Mucosa of descending colon (tissue), 3 donors: ENCODE data around the gene PTPRN2. TPM values are rescaled to one million over a fixed set of nuclear protein-coding genes. Genes with fewer than 3 reads are reported as not detected.
A peak's percentile ranks its signal among the peaks of the same experiment; 100 is the strongest.

Experiments
- ATAC-seq: fragments of 200-7000 bp; cut with Tn5 transposase; one replicate; pipeline ENCODE4 v1.9.1; 2020; ENCODE audit warnings: mild to moderate bottlenecking, moderate library complexity
- DNase-seq, 3 donors: peaks; one replicate each; pipeline ENCODE4 v3.0.0-alpha.2; 2020
- H3K36me3 ChIP-seq: fragments of 200-600 bp; one replicate; pipeline ENCODE4 v1.8.0; 2021; ENCODE audit warnings: low read depth, mild to moderate bottlenecking
- H3K4me1 ChIP-seq: fragments of 200-600 bp; one replicate; pipeline ENCODE4 v1.8.0; 2021; ENCODE audit warnings: low read depth, mild to moderate bottlenecking
- H3K4me3 ChIP-seq: fragments of 200-600 bp; one replicate; pipeline ENCODE4 v1.8.0; 2021; ENCODE audit warnings: mild to moderate bottlenecking
- H3K9me3 ChIP-seq: fragments of 200-600 bp; one replicate; pipeline ENCODE4 v1.8.0; 2021; ENCODE audit warnings: mild to moderate bottlenecking
- CTCF ChIP-seq: fragments of 200-600 bp; IDR thresholded peaks from one replicate; pipeline ENCODE4 v1.8.0; 2022; ENCODE audit warnings: antibody characterized with exemption, mild to moderate bottlenecking
- intact Hi-C, 2 donors: fragments of 100-400 bp; cut with DNase I in 1 of 2; cut with micrococcal nuclease in 1 of 2; formaldehyde crosslinking; loops; one replicate each; pipeline versions ENCODE4 v1.11.0 to v1.11.1; 2022; cut with DNase I, micrococcal nuclease
- total RNA-seq, 3 donors: library from RNA; stranded (reverse); fragmentation: NEBNext Ultra II Directional in 2 of 3; extraction: Animal tissue kit (Norgen Biotek cat#: 25700) in 2 of 3; gene quantifications; one replicate each; pipeline versions ENCODE4 v1.2.1 to v1.2.4, GENCODE V29; 2021 to 2023
- donor health status: DM: no; HTN: no; CAD: no; lungs with moderate emphysema.
- donor health status: DM: no; HTN: no; CAD: no.
- donor health status: DM: no; HTN: yes; CAD: no.

The PTPRN2 gene
- total RNA-seq, 3 donors from 2014 or later: 12.5 to 28.0 (median 26.2) TPM

- no peaks in the 10 kb centered on the region for H3K36me3 ChIP-seq
- ATAC-seq (no peak), DNase-seq (peak in 1 of 3 donors; percentile 28)
- intact Hi-C loops: no loop called here
- H3K4me1 ChIP-seq: no peaks in the 10 kb centered on the region
- no peak for TF ChIP-seq CTCF
- H3K4me3 ChIP-seq: no peak overlapping the region
- no peaks in the 10 kb centered on the region for H3K9me3 ChIP-seq
Observed at GRCh38 chr7:157809863-157810851, 777.5 kb downstream of the PTPRN2 start.

GRCh38 chr7:157809154-157809862, 778.3 kb downstream of the PTPRN2 start:
- ATAC-seq (no peak), DNase-seq (peak in 1 of 3 donors; percentile 17)
- intact Hi-C loops: no loop called here
- Histone ChIP-seq H3K36me3 (no peaks in the 10 kb centered on the region), H3K4me3 (no peak overlapping the region), H3K9me3 (no peaks in the 10 kb centered on the region), H3K4me1 (no peaks in the 10 kb centered on the region)
- no peak for TF ChIP-seq CTCF

GRCh38 chr7:157808042-157808441, 779.6 kb downstream of the PTPRN2 start:
- DNase-seq: peak in 1 of 3 donors; percentile 12
- intact Hi-C loops: no loop called here
- Histone ChIP-seq H3K9me3 (no peaks in the 10 kb centered on the region), H3K36me3 (no peaks in the 10 kb centered on the region), H3K4me1 (no peaks in the 10 kb centered on the region), H3K4me3 (no peak overlapping the region)
- TF ChIP-seq CTCF: no peak
- ATAC-seq: no peak

- intact Hi-C loops: no loop called here
- no peak for ATAC-seq
Observed at GRCh38 chr7:157807510-157807909, 780.1 kb downstream of the PTPRN2 start.

GRCh38 chr7:157806711-157807110, 780.9 kb downstream of the PTPRN2 start:
- peak in 1 of 3 donors; percentile 38 for DNase-seq
- Histone ChIP-seq H3K9me3 (no peaks in the 10 kb centered on the region), H3K36me3 (no peaks in the 10 kb centered on the region), H3K4me1 (no peaks in the 10 kb centered on the region), H3K4me3 (no peak overlapping the region)
- intact Hi-C loops: no loop called here
- no peak for ATAC-seq
- TF ChIP-seq CTCF: no peak

More at GRCh38 chr7:157807510-157807909, 780.1 kb downstream of the PTPRN2 start:
- peak in 1 of 3 donors; percentile 29 for DNase-seq
- TF ChIP-seq CTCF: no peak
- Histone ChIP-seq H3K4me3 (no peak overlapping the region), H3K9me3 (no peaks in the 10 kb centered on the region), H3K36me3 (no peaks in the 10 kb centered on the region), H3K4me1 (no peaks in the 10 kb centered on the region)
